GM21381 (cell line): ENCODE results near the gene NFATC1.
"Not testable (repeated sequence)": the region's sequence is repeated elsewhere in the genome, so short reads cannot be mapped to it uniquely, and the experiment has no call there.

Experiments used
- ATAC-seq: cut with Tn5 transposase; IDR thresholded peaks from one replicate; pipeline ENCODE4 v1.9.1; 2021; ENCODE audit warnings: mild to moderate bottlenecking, moderate library complexity; ENCODE audit not compliant: unreplicated experiment

The NFATC1 gene

DNA sequence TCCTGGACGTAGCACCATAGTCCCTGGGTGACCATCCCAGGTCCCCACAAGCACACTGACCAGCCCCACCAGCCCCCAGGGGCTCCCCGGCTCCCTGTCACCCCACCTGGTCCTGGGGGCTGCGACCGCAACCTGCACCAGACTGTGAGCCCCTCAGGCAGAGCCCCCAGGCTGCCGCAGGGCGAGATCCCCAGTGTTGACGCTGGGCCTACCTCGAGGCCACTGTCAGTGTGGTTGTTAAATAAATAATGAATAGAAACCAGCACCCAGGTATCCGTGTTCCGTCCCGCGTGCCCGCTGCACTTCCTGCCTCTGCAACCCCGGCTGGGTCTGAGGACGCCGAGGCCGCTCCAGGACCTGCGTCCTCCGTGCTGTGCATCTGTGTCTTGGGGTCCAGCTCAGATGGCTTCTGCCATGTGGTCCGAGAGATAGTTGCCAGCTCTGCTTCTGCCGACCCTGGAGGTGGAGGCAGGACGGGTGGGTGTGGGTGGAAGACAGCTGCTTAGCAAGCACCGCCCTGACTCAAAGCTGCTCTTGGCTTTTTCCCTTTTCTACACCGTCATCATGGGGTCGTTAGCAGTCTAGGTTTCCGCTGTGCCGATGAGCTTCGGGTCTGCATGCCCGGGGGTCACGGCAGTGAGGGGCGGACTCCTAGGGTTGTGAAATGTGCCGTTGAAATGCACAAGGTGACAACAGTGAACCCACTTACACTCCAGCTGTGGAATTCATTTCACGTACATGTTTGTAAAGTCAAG, 74.2 kb downstream of the NFATC1 start:
- ATAC-seq = no peak

DNA sequence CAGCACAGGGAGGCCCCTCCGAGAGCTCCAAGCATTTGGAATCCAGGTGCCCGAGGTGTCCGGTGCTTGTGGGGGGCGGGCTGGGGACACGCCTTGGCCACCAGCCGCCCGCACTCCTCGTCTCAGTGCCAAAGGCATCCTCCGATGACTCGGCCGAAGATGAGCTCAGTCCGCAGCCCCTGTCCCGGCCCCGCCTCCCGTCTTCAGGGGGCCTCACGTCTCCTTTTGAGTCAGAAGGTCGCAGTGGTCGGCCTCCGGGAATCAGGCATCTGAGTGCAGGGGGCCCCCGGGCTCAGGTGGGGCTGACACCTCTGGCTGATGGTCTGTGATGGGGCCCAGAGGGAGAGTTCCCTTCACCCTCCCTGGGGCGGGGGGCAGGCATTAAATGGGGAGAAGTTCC, 74.8 kb downstream of the NFATC1 start:
- no peak for ATAC-seq

DNA sequence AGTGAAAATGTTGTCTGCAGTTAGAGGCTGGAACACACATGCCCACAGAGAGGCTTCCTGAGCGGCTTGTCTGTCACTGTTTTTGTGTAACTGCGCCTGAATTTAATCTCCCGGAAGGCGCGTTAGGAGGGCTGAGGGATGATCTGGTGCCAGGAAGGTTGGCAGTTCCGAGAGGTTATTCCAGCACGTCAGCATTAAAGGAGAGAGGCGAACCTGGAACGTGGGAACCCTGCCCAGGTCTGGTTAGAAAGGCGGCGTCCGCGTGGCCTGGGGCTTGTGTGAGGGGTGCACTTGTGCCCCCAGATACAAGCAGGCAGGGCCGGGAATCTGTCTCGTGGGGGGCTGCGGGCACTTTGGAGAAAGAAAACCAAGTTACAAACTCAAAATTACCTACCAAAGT, 75.3 kb downstream of the NFATC1 start:
- no peak for ATAC-seq

DNA sequence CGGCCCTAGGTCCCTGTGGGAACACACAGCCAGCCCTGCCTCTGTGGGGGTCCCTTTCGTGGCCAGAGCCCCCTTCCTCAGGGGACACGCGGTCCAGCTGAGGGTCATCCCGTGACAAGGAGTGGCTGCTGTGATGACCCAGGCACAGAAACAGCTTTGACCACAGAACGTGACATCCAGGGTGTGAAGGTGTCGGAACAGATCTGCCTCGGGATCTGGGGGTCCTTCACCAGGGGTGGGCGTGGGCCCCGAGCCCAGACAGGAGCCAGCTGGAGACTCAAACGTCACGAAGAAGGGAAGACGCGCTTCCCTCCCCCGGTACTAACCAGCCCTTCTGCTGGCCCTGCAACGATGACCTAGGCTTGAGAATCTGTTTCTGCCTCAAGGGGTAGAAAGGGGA, 75.9 kb downstream of the NFATC1 start:
- no peak for ATAC-seq

DNA sequence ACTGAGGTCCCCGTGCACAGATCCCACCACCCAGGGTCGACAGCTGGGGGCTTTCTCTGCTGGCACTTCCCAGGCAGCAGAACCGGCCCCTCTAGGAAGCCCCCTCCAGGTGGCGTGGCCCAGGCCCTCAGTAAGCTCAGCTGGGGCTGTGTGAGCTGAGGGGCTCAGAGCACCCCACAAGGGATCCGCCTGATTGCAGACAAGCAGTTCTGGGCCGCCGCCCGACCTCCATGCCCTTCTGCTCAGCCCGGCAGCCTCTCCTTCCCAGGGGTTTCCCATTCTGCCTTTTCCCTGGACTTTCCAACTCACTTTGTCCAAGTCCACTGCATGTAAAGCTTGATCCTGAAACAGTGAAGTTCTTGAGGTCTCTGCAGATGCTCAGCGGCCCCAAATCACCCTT, 76.4 kb downstream of the NFATC1 start:
- ATAC-seq = no peak

DNA sequence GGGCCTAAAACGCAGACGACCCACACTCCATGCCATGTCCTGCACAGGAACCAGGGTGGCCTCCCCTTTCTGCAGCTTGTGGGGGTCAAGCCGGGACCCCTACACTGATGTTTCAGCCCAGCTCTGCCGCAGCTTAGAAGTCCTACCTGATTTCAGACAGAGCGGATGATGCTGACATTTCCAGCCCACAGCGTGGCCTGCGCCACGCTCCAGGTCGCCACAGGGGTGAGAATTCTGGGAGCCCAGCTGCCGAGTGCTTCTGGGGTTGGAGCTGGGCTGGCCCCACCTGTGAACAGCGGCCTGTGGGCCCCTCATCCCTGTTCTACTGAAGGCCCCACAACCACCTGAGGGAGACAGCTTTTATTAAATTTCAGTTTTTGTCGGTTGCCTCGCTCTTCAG, 77.2 kb downstream of the NFATC1 start:
- no peak for ATAC-seq

DNA sequence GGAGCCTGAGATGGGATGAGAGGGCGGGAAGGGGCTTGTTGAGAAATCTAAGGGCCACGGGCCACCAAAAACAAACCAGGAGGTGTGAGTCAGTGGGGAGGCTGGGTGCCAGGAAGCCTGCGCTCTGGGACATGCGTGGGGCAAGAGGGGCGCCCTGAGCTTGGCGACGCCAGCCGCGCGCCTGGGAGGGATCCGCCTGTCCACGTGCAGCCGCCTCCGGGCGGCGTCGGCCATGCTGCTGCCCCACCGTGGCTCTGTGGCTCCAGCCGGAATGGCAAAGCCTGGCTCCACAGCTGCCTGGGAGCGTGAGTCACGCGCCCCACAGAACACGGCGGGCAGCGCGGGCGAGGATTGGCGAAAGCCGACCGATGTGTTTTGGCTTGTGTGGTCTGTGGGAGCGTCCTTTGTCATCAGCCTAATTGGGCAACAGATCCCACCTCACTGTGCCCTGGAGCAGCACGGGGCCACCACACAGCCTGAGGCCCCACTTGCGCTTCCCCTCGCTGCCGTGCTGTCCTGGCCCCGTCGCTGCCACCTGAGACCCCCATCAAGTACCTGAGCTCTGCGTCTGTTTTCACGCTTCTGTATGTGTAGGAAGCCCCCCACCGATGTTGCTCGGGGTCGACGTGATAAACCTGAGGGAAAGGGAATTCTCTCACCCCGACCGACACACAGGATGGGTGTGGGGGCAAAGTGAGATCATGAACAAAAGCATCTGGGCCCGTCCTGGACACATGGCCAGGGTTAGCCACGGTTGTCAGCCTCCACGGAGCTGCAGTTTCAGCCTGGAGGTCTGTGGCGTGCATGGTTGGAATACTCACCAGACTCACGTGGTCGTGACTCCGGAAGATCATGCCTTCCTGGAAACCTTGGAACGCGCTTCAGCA, 80.5 kb downstream of the NFATC1 start:
- no peak for ATAC-seq

DNA sequence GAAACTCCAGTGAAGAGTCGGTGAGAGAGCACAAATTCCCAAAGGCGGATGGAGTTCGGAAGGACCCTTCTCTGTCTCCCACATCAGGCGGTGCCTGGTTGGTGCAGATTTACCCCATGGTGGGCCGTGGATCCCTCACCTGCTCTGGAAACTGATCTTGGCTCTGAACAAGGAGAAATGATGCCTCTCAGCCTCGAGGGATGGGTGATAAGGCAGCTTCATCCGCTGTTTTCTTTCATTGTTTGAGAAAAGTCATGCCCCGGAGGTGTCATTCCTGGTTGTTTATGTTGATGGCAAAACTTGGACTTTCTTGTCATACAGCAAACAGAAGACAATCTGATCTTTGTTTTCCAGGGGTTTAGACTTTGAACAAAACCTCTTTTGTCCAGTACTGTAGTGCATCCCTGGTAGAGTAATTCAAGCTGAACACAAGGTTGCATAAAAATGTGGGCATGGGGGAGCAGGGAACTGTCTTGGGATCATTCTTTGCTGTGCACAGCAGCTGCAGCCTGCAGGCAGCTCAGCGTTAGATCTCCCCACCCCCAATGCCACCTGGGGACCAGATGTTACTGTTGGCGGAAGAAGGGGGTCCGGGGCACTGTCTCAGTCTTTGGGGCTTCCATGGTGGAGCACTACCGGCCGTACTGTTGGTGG, 81.3 kb downstream of the NFATC1 start:
- no peak for ATAC-seq

DNA sequence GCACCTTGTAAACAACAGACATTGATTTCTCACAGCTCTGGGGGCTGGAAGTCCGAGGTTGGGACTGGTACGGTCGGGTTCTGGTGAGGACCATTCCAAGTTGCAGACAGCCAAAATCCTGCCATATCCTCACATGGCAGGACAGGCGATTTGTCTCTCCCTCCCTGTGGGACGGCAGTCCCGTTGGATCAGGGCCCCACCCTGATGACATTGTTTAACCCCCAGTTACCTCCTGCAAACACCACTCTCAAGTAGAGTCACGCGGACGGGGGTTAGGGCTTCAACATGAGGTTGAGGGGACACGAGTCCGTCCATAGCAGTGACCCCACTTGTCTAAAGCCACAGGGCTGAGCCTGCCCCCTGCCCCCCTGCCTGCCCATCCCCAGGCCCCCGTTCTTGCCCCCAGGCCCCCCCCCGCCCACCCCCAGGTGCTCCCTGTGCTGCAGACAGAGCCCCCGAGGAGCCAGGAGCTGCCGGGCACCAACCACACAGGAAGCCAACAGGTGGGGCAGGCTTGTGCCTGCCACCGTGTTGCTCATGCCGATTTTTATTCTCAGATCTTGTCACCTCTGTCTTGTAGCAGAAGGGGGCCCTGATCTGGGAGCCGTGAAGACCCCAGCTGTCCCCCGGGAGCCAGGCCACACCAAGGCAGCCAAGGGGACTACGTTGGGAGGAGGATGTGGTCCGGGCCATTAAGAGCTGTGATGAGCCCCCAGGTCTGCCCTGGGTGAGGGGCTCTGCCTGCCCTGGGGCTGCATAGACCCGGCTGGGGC, 82.2 kb downstream of the NFATC1 start:
- ATAC-seq = no peak

DNA sequence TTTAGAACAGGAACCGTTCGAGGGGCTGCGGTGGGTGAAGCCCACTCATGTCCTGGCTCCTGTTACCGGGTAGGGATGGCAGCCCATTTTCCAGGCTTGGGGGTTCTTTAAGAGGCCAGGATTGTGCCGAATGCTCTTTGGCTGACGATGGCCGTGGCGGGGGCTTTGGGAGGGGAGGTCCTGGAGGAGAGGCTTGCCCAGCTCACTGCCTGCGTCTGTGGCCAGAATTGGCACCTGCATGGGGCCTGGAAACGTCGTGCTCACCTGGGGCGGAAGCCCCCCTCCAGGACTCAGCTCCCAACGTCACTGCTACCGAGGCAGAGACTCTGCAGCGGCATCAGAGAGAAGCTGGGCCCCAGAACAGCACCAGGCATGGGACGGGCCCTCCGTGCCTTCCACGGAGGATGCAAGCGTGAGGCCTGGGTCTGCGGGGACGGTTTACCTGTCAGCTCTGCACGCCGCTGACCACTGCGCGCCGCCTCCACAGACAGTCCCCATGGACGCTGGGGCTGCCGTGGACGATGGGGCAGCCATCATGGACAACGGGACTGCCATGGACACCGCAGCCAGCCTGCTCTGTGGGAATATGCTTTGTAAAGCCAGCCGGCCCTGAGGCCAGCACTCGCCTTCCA, 82.9 kb downstream of the NFATC1 start:
- no peak for ATAC-seq

DNA sequence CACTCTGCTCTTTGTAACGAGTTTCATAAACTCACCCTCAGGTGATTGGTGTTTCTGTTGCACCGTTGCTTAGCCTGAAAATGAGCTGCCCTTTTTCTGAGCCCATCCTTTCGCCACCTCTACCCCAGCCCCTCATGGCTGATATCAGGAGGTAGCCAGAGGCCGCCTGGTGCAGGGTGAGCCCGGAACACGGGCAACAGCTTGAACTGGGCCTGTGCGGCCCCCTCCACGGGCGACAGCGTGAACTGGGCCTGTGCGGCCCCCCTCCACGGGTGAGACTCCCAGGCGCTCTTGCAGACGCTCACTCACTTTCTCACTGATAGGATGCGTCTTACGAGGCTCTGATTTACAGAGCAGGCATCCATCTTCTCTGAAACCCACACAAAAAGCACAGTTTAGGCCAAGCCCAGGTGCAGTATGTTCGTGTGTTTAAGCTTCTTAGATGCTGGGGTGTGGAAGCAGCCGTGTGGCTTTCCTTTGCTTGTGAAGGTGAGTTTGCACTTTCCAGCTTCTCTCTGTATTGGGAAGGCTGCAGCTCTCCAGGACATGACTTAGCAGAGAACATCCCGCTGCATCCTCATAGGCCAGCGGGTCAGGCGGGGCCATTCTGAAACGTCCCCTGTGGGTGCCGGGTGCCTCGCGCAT, 83.5 kb downstream of the NFATC1 start:
- ATAC-seq = no peak

DNA sequence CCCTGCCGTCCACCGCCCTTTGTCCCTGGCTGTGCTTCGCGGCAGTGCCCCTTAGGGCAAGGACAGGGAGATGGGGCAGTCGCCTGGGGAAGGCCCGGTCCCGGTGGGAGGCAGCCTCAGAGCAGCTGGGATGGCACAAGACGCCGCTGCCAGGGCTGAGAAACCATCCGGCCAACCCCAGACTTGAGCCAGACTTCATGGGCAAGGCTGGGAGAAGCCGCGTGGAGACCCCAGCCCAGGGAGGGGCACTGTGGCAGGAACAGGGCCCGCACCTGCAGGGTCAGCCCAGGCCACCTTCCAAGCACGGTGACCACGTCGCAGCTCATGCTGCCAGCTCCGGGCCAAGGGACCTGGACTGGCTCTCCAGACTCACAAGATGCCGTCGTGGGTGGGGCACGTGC, 84.0 kb downstream of the NFATC1 start:
- no peak for ATAC-seq

DNA sequence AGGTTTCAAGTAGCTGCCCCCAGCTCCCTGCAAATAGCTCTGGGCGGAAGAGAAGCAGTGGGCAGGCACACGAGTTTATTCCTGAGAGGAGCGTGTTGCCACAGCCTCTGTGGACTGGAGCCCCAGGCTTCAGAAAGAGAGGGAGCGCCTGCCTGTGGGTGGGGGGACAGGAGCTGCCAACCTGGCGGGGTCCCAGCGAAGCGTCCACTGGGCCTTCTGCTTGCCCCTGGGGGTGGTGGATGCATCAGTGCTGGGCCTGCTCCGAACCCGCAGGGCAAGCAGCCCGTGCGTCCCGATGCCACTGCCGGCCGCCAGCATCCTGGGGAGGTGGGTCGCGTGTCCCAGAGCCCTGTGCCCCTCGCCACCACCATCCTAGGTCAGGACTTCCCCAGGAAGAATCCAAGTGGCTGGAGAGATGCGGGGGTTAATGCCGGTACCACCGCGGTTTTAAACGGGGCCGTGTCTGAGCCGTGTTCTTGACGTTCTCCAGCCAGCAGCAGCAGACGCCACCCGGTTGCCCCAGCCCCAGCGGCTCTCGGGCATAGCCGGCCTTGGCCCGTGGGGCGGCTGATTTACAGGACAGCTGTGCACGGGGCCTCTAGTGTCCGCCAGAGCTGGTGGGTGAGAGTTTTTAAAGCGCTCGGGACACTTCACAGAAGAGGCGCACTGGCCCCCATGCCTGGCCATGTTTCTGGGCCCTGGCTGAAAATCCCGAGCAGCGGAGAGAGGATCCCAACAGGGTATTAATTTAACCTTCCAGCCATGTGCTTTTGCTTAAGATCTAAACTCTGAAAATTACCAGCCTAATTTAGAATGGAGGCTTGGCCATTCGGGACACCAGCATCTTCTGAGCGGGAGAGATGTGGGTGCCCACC, 84.7 kb downstream of the NFATC1 start:
- ATAC-seq = no peak

DNA sequence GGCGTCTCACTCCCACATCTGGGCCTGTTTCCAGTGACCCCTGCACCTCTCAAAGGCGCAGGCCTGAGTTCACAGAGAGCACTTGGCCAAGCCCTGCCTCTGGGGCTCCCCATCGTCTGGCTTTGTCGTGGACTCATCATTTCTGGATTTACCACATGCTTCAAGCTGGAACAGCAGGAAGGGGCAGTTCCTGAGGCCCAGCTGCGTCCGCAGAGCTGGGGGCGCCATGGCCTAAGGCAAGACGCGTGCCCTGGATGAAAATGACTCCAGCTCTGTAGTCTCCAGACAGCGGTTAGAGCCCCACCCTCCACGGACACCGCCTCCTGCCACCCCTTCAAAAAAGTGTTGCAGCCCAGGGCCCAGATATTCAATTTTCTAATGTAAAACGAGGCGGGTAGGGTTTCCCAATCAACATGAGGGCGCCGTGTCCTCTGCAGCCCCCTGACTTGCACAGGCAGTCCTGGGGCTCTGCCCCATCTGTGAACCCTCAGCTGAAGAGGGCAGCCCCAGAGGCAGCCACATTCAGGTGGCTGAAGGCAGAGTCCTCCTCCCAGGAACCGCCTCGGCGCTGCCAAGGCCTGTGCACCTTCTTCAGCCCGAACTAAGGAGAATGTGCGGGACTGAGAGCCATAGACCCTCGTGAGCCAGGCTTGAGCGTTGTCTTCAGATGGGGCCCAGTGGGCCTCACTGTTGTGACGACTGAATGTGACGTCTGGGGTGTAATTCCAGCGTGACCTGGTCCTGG, 85.5 kb downstream of the NFATC1 start:
- ATAC-seq = no peak

DNA sequence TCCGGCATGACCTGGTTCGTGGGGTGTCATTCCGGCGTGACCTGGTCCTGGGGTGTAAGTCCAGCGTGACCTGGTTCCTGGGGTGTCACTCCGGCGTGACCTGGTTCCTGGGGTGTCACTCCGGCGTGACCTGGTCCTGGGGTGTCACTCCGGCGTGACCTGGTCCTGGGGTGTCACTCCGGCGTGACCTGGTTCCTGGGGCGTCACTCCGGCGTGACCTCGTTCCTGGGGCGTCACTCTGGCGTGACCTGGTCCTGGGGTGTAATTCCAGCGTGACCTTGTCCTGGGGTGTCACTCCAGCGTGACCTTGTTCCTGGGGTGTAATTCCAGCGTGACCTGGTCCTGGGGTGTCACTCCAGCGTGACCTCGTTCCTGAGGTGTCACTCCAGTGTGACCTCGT, 87.7 kb downstream of the NFATC1 start:
- not testable (repeated sequence) for ATAC-seq

DNA sequence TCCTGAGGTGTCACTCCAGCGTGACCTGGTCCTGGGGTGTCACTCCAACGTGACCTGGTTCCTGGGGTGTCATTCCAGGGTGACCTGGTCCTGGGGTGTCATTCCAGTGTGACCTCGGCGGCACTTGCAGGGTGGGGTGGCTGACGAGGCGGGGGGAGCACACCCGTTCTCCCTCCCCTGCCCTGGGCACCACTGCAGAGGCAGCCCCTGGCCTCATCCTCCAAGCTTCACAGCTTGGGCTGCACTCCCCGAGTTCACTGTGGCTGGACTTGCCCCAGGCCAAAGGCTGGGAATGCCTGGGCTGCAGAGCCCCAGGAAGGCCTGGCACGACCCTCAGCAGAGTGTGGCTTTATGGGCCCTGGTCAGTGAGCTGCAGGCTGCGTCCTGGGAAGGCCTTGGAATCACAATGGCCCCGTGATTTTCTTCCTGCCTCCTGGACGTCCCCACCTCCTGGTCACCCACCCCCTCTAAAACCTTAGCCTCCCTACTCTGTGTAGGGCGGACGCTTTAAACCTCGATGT, 88.3 kb downstream of the NFATC1 start:
- ATAC-seq = no peak

DNA sequence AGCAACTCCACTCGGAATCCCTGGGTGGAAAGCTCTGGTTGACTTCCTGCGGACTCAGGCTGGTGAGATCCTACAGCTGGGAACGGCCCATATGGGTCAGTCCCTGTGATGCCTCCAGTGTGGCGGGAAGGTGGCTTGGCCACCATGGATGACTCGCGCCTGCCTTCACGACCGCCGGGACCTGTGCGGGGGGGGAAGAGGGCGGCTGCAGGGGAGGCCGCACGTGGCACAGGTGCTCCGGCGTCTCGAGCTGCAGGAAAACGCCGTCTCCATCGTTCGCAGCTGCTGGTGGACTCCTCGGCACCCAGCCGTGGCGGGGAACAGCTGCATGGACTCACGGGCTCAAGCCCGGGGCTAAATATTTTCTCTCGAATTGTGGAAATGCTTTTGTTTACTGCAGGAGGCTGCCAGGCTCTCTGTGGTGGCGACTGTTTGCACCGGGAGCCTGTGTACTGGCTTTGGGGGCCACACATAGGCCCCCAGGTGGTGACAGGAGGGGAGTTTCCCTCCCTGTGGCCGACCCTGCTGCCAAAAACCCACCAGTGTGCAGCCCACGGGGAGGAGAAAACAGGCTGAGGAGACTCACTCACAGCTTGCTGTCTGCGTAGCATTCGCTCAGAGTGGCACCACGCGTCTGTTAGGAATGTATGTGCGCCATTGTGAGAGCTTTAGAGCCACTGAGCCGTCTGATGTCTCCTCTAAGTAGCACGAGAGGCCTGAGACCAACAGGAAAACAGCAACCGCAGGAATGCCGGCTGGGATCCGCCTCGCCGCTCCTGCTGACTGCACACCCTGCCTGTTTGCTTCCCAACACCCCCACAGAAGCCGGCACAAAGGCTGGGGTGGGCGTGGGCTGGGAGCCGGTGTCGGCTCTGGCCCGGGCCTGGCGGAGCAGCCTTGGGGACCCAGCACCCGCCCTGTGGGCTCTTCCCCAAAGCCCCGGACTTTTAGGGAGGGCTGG, 89.2 kb downstream of the NFATC1 start:
- no peak for ATAC-seq
